Iris pigment epithelial cell (primary cell): Measurements from ENCODE around the gene KCNS3.
A peak's percentile ranks its signal among the peaks of the same experiment; 100 is the strongest.

Experiments
- DNase-seq: peaks from one replicate; pipeline ENCODE4 v3.0.0-alpha.2; 2011; ENCODE audit warnings: low read depth

Gene KCNS3, protein sequence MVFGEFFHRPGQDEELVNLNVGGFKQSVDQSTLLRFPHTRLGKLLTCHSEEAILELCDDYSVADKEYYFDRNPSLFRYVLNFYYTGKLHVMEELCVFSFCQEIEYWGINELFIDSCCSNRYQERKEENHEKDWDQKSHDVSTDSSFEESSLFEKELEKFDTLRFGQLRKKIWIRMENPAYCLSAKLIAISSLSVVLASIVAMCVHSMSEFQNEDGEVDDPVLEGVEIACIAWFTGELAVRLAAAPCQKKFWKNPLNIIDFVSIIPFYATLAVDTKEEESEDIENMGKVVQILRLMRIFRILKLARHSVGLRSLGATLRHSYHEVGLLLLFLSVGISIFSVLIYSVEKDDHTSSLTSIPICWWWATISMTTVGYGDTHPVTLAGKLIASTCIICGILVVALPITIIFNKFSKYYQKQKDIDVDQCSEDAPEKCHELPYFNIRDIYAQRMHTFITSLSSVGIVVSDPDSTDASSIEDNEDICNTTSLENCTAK

DNA sequence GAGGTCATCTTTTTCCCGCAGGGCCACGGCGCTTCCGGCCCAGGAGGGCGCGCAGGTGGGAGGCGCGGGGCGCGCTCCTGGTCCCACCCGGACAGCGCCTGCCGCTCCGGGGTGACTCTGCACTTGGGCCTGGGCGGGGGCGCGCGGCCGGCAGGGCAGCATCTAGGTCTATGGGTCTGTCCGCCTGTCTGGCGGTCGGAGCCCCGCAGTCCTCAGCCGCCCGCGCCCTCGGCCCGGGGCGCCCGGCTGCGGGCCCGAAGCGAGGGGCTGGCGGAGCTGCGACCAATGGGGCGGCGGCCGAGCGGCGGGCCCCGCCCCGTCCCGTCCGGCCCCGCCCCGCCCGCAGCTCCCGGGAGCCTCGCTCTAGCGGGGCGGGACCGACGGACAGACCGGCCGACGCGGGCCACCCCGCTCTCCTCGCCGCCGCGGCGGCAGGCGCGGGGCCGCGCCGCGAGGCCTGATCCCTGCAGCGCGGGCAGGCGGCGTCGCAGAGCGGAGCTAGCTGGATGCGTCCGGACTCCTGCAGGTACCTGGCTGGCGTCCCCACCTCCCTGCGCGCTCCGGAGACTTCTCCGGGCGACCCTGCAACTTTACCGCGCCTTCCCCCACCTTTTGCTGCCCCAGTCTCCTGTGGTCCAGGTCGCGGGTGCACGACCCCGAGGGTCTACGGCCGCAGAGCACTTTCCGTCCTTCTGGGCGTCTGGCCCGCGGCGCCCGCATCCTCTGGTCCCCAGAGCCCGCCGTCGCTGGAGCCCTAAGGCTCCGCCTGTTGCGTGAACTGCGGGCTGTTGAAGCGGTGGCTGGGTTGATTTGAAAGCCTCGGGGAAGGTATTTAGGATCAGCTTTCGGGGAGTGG is at the start of gene KCNS3:
Gene KCNS3 (plus strand): TSS at position 387 of the 856 bp plus-strand sequence. CDS start 52,342 bp downstream, outside the sequence.
- peak; percentile 17 for DNase-seq

DNA sequence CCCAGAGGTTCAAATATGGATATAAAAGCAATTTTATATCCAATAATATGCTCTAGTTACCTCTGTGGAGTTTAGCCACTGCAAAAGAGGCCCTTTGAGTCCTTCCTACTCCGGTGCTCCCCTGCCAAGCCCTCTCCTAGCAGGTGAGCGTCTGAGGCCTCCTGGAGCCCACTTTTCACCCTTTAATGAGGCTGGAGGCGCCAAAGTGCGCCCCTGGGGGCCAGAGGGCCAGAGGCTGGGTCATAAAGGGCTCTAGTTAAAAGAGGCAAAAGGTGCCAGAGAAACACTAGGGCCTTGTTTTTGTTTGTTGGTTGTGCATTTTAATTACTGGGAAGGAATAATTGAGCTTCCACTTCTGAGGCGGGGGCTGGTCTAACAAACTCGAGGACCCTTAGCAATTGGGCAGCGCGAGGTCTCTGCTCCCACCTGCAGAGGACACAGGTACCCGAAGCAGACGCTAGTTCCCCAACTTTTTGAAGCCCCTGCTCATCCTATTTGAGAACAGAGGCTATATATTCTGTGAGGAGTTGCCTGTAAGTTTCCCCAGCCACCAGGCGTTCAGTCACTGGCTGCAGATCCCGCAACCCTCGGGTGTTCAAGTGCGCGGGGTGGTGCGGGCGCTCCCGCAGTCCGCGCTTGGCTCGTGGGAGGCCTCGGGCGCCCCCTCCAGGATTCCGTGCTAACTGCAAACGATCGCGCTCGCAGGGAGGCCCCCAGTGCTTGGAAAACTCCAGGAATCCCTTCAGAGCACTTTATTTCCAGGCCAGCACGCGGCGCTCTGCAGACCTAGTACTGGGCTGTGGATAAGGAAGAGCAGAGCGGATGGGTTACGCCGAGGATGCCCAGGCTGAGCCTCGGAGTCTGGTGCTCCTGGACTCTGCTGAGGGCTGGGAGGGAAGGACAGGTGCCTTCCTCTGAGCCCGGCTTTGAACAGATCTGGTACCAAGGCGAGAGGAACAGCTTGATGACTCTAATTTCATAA is 48.1 kb upstream of the KCNS3 start:
- peak; percentile 65 for DNase-seq

DNA sequence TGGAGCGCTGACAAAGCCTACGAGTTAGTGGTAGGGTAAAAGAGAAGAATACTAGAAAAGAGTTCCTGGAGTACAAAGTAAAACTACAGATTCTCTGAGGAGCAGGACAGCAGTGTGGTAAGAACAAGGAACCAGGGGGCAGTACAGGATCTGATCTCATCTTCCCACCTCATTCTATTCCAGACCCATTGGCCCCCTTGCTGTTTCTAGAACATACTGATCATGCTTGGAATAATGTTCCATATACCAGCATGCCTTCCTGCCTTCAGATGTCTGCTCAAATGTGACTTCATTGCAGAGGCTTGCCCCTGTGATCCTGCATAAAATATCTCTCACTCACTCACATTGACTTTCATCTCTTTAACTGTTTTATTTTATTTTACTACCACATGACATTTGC is 43.0 kb upstream of the KCNS3 start:
- peak; percentile 23 for DNase-seq

DNA sequence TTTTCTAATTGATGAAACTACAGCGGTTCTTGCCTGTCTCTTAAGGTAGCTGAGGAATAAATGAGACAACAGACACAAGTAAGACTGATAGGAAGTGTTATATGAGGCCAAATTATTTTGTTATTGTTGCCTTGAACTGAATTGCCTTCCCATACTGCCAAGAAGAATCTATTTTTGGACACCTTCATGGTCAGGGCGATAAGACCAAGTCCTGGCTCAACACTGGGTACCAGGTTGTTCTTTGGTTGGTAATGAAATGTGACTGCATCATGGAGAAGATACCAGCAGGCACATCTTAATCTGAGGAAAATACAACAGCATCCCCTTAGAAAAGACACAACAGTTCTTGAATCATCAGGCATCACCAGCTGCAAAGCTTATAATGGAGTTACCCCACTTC is 38.5 kb upstream of the KCNS3 start:
- no peak for DNase-seq

DNA sequence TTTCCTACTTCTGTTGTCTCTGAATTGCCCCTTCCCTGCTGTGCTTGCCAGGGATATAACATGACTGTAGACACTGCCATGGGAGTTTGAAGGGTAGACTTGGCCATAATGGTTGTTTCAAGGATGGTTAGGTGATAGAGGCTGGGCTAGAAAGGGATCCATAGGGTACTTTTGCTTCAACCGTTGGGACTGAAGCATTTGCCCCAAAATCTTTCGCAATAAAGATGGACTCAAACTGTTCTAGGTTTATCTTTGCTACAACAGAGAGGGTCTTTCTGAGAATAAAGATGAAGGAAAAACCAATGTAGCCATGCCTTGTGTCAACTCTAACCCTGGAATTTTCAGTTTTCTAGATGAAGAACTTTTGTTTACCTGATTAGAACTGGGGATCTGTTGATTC is 35.0 kb upstream of the KCNS3 start:
- no peak for DNase-seq

DNA sequence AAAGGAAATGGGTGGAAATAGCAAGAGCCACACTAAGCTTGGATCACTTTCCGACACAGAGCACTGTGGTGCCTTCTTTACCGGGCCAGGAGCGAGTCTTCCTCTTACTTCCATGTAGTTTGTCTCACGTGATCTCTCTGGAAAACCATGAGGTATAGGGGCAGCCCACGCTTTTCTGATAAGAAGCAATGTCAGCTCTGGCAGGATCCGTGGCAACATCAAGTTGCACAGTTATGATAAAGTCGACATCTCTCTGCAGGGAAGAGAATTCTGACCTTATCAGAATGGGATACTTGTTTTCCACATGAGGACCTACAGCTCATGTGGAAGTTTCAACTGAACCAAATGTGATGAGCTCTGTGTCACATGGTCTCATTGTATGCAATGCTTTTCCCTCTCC is 32.7 kb upstream of the KCNS3 start:
- no peak for DNase-seq

DNA sequence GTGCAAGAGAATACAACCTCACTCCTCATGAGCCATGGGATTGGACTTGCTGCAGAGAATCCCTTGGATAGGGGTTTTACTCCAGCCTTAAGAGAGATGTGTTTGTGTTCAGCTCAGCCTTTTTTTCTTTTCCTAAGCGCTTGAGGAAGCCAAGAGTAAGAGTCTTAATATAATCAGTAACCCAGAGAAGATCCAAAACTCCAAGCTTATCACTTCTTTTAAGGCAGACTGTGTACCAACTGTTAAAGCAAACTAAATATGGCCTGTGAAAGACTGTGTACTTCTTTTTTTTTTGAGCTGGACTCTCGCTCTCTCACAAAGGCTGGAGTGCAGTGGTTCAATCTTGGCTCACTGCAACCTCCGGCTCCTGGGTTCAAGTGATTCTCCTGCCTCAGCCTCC is 31.8 kb upstream of the KCNS3 start:
- no peak for DNase-seq

DNA sequence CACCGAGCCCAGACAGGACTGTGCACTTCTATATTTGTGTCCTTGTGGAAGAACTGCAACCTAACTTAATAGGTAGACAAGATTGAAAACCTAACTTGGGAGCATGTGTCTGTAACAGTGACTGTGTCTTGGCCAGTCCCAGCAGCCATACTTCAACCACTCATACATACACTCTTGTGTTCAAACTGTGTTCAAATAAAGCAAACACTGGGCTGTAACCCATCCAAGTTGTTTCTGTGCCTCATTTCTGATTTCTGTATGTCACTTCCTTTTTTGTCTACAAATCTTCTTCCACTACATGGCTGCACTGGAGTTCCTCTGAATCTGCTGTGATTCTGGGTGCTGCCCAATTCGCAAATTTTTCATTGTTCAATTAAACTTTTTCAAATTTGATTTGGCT is 31.2 kb upstream of the KCNS3 start:
- no peak for DNase-seq

DNA sequence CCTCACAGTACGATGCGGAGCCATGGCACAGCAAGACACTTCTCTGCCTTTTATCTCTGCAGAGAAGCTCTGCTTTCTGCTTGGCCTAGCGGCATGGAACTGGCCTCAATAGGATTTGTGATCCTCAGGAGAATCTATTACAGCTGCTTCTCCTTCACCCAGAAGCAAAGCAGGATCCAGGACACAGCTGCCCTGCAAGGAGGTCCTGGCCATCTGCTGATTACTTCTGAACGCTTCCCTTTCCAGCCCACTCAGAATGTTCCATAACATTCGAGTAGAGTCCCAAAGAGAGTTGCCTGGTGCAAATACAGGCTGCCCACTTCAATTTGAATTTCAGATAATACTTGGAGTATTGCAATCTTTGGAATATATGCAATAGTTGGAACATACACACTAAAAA is 29.2 kb upstream of the KCNS3 start:
- no peak for DNase-seq

DNA sequence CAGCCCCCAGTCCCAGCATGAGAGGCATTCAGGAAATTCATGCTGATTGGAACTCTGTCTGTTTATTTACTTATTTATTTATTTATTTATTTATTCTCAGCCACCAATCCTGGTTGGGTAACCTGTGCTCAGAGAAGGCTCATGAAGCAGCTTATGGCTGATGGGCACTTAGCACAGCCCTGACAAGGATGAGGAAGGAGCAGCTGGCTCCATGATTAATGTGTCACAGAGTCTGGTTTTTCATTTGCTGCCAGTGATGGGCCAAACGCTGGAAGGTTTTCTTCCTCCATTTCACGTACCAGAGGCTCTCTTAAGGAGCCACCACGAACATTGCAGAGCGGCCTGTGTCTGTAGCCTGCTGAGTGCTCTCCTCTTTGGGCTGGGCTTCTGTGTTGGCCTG is 28.3 kb upstream of the KCNS3 start:
- no peak for DNase-seq

DNA sequence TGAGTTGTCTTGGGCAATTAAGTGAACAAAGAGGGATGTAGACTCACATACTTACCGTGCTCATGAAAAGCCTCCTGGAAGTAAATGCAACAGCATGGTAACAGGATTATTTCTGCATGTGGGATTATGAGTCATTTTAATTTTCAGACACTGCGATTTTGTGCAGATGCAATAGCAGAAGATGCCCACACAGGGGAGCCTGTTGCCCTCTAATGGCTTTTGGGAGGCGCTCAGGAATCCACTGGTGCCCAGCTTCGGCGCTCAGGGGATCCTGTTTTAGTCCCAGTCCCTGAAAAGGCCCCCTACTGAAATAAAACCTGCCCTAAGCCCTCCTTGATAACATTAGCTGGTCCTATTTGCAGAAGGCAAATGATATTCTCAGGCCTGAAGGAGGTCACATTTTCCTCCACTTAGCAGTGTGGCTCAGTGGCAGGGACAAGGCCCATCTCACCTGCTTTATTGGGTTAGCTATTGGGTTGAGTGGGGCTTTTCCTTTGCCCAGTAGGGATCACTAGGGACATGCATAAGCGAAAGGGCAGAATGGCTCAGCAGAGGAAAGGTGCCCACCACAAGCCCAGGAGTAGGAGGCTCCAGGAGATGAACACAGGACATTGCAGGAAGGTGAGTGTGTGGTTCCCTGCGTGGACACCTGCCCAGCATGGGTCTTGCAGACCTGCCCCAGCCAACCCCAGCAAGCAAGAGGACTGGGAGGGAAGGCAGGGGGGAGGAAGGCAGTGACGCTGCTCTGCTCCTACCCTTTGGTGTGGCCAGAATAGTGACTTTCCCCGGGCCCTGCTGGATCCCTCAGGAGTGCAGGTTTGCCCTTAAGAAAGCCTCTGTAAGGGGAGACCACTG is 26.5 kb upstream of the KCNS3 start:
- peak; percentile 67 for DNase-seq

DNA sequence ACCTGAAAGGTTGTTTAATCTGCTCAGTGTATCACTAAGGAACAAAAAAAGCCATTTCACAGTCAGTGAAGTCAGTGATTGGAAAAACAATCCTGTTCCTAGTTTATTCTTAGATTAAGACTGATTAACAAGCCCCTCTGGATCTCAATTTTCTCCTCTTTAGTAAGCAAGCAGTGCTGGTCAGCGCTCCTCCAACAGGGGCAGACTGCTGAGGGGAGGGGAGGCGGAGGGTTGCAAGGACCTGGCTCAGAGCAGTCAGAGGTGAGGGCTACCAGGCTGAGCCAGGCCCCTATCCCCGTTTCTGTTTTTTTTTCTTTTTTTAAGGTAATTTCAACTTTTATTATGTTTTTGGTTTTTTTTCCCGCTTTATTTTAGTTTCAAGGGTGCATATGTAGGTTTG is 24.7 kb upstream of the KCNS3 start:
- DNase-seq = no peak

DNA sequence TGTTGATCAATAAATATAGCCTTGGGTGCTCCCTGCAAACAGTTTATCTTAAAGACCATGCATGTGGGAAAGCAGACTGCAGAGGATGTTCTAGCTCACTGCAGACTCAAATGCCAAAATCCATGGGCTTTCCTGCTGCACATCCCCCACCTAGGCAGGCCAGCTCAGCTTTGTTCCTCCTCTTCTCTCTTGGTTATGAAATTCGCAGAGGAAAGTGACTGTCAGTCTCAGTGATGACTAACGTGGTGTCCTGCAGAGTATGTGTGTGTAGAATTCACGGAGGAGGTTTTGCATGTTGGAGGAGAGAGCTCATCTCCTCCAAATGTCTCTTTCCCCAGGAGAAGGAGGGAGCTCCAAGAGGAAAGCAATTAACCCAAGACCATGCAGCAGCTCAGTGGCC is 21.4 kb upstream of the KCNS3 start:
- peak; percentile 28 for DNase-seq

DNA sequence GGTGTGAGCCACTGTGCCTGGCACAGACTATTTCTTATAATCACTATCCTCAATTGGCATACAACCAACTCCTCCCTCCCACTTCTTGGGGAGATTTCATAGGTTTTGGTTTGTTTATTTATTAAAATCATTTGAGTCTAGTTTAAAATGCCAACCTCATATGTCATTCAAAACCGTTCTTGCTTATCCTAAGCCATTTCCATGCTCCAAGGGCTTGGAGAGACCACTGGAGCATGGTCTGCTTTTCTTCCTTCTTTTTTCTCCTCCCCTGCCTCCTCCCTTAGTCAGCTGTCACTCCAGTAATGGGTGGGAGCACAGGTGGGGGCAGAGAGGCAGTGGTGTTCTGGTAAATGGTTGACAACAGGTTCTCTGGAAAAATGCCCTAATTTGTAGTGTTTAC is 20.4 kb upstream of the KCNS3 start:
- DNase-seq = no peak

DNA sequence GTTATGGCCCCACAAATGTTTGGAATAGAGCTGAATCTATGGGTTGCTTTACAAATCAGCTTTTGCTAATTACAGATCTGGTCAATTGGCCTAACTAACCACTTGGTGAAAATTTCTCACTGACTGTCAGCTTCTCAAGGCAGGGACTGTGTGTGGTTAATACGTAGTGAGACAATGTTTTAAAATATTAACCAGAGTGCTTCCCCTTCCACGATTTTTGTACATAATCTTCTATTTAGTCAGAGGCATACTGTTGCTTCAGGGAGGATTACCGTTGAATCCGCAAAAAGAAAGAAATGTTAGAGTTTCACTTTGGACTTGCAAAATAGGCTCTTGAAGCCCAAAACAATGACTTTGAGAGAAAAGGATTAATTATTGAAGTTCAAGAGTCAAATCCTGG is 14.9 kb upstream of the KCNS3 start:
- DNase-seq = no peak

DNA sequence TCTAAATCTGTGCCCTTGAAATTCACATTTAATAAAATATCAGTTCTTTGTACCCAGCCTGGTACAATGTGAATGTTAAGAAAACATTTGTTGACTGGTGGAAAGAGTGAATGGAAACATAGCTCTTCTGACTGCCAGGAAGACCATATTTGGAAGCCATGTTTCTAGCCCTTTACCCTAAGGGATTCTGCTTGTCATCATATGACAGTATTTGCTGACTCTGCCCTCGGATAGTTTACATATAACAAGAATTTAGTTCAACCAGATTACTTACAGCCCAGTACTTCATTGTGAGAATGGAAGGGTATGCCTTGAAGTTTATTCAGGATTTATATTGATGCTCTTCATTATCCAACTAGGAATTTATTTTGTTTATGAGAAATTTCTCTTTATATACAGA is 13.8 kb upstream of the KCNS3 start:
- DNase-seq = no peak

DNA sequence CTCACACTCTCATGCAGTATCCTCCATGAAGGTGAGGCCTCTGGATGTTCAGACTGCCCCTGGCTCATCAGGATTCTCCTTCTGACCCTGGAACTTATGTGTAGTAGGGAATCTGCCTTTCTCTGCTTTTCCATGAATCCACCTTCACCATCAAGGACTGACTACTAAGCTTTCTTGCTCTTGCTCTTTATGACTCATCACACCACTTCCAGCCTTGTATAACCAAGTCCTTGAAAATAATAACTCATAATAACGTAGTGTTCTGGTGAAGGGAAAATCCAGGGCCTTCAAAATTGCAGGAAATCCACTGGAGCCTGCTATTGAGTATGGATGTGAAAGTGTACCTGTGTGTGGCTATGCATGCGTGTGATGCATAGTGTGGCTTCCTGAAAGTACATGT is 11.3 kb upstream of the KCNS3 start:
- peak; percentile 22 for DNase-seq

DNA sequence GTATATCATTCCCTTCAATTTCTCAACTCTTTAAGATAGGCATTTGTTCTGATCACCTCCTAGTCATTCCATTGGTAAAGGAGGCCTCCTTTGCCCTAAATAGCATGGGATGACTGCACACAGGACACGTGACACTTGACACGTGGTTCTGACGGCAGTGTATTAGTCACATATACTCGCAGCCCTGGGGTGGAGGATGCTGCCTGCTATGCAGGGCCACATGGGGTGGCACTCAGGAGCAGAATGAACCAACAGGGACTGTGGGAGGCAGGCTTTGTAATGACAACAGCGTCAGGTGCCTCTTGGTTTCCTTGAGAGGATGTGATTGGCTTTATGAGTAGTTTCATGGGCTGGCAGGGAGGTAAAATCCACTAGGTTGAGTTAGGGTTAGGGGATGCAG is 9.3 kb upstream of the KCNS3 start:
- no peak for DNase-seq

DNA sequence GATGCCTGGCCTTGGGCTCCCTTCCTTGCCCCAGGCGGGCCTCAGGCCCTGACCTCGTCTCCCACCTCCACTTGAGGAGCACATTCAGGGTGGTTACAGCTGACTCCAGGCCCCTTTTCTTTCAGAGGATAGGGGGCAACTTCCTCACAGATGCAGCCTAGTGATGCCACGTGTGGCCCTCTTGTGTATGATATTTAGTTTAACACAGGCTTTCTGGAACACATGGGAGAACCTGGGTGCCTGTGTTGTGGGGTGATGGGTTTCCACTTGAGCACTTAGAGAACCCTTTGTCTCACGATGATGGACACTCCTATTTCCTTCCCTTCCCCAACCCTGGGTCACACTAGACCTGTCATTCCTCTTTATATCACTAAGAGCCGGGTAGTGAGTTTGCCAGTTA is 6.8 kb upstream of the KCNS3 start:
- no peak for DNase-seq

DNA sequence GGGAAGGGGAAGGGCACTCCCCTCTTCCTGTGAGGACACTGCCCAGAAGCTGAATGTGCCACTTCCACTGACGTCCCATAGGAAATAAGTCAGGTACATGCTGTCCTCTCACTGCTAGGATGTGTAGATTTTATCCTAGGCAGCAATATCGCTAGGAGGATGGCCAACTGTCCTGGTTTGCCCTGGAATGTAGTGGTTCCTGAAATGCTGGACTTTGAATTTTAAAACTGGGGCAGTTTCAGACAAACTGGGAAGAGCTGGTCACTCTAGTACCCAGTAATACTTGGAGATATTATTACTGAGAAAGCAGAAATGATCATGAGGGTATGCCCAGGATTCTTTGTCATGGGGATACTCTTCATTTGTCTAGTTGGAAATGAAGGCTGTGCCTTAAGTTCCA is 5.4 kb upstream of the KCNS3 start:
- DNase-seq = no peak

DNA sequence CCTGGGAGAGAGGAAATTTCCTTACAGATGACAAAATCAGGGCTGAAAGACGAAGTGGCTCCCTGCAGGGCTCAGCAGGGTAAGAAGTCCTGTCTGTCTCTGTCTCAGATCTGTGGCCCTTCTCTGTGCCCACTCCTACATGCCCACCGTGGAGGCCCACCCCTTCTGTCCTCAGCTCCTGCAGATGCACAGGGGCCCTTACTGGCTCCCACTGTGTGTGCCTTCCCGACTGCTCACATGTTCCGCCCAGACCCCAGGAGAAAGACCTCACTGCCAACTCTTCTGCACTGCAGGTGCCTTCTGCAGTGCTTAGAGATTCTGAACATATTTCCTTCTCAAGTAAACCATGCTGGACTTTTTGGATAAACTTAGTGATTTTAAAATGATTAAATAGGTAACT is 1.9 kb upstream of the KCNS3 start:
- no peak for DNase-seq
